Heart left ventricle (tissue), 16 donors: ENCODE measurements around the gene ANTKMT. TPM values are rescaled to one million over a fixed set of nuclear protein-coding genes. Genes with fewer than 3 reads are reported as not detected.

Experiments used
- ATAC-seq, 4 donors: fragments of 200-7000 bp; cut with Tn5 transposase; one replicate each; pipeline ENCODE4 v1.9.1; 2020 to 2022; ENCODE audit warnings: moderate library complexity in 4 of 4, mild to moderate bottlenecking in 3 of 4, moderate number of reproducible peaks in 1 of 4
- DNase-seq, 5 donors: peaks; one replicate each; pipeline ENCODE4 v3.0.0-alpha.2; 2020
- H3K27ac ChIP-seq, 12 donors: fragments of 200-600 bp; sonication (generic) in 4 of 12; one replicate each; pipeline versions ENCODE4 v1.5.0 to v1.8.0; 2016 to 2022; ENCODE audit warnings: mild to moderate bottlenecking in 2 of 12
- H3K27me3 ChIP-seq, 9 donors: fragments of 200-600 bp; sonication (generic) in 2 of 9; one replicate each; pipeline versions ENCODE4 v1.5.1 to v1.8.0; 2016 to 2022; ENCODE audit warnings: mild to moderate bottlenecking in 3 of 9
- H3K36me3 ChIP-seq, 9 donors: fragments of 200-600 bp; sonication (generic) in 2 of 9; one replicate each; pipeline versions ENCODE4 v1.5.0 to v1.8.0; 2018 to 2022; ENCODE audit warnings: mild to moderate bottlenecking in 2 of 9
- H3K4me1 ChIP-seq, 12 donors: fragments of 200-600 bp; sonication (generic) in 4 of 12; one replicate each; pipeline versions ENCODE4 v1.5.0 to v1.8.0; 2016 to 2022; ENCODE audit warnings: mild to moderate bottlenecking in 3 of 12
- H3K4me3 ChIP-seq, 12 donors: fragments of 200-600 bp; sonication (generic) in 4 of 12; one replicate each; pipeline versions ENCODE4 v1.5.0 to v1.8.0; 2017 to 2022; ENCODE audit warnings: mild to moderate bottlenecking in 9 of 12, moderate library complexity in 4 of 12
- H3K9me3 ChIP-seq, 12 donors: fragments of 200-600 bp; sonication (generic) in 4 of 12; one replicate each; pipeline versions ENCODE4 v1.5.0 to v1.8.0; 2016 to 2022; ENCODE audit warnings: mild to moderate bottlenecking in 1 of 12
- POLR2A ChIP-seq, 2 donors: fragments of 450-650 bp; IDR thresholded peaks; one replicate each; pipeline ENCODE4 v1.6.1; 2017; ENCODE audit warnings: antibody characterized with exemption in 2 of 2, mild to moderate bottlenecking in 2 of 2, moderate library complexity in 2 of 2
- WGBS, 4 donors: extraction: QIAGEN DNeasy Blood & Tissue Kit in 2 of 4; methylation state at CpG; one replicate each; pipeline versions ENCODE4 v1.1.5 to v1.1.7; 2013 to 2018; 5-methylcytosine and 5-hydroxymethylcytosine counted together
- intact Hi-C, 10 donors: fragments of 100-400 bp; cut with DNase I; formaldehyde crosslinking; loops; one replicate each; pipeline versions ENCODE4 v1.11.1 to v1.14.2; 2022
- polyA plus RNA-seq, 2 donors: library from polyadenylated mRNA; stranded (reverse); fragments of 200-250 nt; gene quantifications; one replicate each; pipeline ENCODE4 v1.2.3, GENCODE V29; 2013
- total RNA-seq, 9 donors: library from RNA; depleted of rRNA in 2 of 9; stranded (reverse); fragments of >200 nt in 2 of 9; fragmentation: NEBNext Ultra II Directional in 3 of 9; extraction: Animal tissue kit (Norgen Biotek cat#: 25700) in 3 of 9; gene quantifications; one replicate each; pipeline versions ENCODE4 v1.1.0 to v1.2.4, GENCODE V29; 2016 to 2023
- TF ChIP-seq, protein P1 (sequence below), 12 donors: fragments of 200-600 bp; sonication (generic) in 4 of 12; IDR thresholded peaks; one replicate each; pipeline versions ENCODE4 v1.5.0 to v1.8.0; 2018 to 2022; ENCODE audit warnings: antibody characterized with exemption in 12 of 12, mild to moderate bottlenecking in 5 of 12
- donor health status: ischemic (EF 13 %, LVEDD 7.1; RV severe dilation, severe dysfunction).
- donor health status: healthy with polysubstance abuse.
- donor health status: DM: no; HTN: yes; CAD: no.
- donor health status: DM: no; HTN: no; CAD: no.
- donor health status: ischemic (EF 25% LVEDD 6.9; RV normal size, moderate dysfunction).
- donor health status: ischemic (EF 25% LVEDD 5.7; RV mildly dilated, moderate dysfunction).
- donor health status: healthy.
- donor health status: DM: yes; HTN: yes; CAD: no.
- donor health status: ischemic (EF 35%, LVEDD 5.7; RV mildly dilated, moderate dysfunction).
- donor health status: nonischemic (EF 11% LVEDD 7.7; RV severe dilation, severe dysfunction).
- donor health status: DM: yes; HTN: yes; CAD: no.
- donor health status: PGD.
- donor health status: ischemic (EF 29% LVEDD 5.4; RV normal size, mild dysfunction).
- donor health status: nonischemic (EF 23%, LVEDD 6.1; RV moderate dilation, normal function).

The ANTKMT gene
- total and polyA plus RNA-seq, 11 donors, result 22.9 to 48.6 (median 36.0) TPM

DNA sequence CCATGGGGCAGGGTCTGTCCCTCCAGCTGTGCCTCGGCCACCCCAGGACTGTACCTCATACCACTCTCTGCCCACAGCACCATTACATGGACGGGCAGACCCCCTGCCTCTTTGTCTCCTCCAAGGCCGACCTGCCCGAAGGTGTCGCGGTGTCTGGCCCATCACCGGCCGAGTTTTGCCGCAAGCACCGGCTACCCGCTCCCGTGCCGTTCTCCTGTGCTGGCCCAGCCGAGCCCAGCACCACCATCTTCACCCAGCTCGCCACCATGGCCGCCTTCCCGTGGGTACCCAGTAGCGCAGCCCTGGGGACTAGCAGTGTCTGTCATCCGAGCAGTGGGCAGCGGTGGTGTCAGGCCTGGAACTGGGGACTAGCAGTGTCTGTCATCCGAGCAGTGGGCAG lies 48.1 kb upstream of the ANTKMT start:
- peaks cover 3 to 37% (median 20%) of the 10 kb centered on the region in 12 donors for H3K4me1 ChIP-seq
- WGBS, 4 donors, result 91 to 94% (median 92%) methylated on average over 17 to 21 of the region's 21 CpGs
- no peak for DNase-seq
- no peaks in the 10 kb centered on the region for H3K9me3 ChIP-seq
- peaks cover 0 to 53% (median 47%) of the 10 kb centered on the region in 9 donors for H3K36me3 ChIP-seq
- no peaks in the 10 kb centered on the region for H3K27me3 ChIP-seq
- H3K27ac ChIP-seq, result no peak overlapping the region
- TF ChIP-seq, protein P1, sequence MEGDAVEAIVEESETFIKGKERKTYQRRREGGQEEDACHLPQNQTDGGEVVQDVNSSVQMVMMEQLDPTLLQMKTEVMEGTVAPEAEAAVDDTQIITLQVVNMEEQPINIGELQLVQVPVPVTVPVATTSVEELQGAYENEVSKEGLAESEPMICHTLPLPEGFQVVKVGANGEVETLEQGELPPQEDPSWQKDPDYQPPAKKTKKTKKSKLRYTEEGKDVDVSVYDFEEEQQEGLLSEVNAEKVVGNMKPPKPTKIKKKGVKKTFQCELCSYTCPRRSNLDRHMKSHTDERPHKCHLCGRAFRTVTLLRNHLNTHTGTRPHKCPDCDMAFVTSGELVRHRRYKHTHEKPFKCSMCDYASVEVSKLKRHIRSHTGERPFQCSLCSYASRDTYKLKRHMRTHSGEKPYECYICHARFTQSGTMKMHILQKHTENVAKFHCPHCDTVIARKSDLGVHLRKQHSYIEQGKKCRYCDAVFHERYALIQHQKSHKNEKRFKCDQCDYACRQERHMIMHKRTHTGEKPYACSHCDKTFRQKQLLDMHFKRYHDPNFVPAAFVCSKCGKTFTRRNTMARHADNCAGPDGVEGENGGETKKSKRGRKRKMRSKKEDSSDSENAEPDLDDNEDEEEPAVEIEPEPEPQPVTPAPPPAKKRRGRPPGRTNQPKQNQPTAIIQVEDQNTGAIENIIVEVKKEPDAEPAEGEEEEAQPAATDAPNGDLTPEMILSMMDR (IDR thresholded peaks at IDR 0.05), result no peak
- TF ChIP-seq POLR2A (IDR thresholded peaks at IDR 0.05), result no peak
- H3K4me3 ChIP-seq, result no peak overlapping the region
- intact Hi-C loops, result no loop called here
- no peak for ATAC-seq

DNA sequence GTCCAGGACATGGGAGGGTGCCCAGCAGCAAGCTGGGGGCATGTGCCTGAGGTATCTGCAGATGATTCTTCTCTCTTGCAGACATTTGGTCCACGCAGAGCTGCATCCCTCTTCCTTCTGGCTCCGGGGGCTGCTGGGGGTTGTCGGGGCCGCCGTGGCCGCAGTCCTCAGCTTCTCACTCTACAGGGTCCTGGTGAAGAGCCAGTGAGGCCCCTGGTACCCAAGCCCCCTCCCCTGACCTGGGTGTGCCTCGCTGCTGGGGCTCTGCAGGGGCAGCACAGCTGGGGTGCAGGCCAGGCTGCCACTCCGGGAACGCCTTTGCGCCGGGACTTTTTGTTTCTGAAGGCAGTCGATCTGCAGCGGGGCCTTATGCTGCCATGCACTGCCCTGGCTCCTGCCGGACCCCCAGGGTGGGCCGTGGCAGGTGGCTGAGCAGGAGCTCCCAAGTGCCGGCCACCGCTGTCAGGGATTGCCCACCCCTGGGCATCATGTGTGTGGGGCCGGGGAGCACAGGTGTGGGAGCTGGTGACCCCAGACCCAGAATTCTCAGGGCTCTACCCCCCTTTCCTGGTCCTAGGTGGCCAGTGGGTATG lies 47.5 kb upstream of the ANTKMT start:
- no peak for DNase-seq
- no peaks in the 10 kb centered on the region for H3K9me3 ChIP-seq
- no peak for ATAC-seq
- no peak overlapping the region for H3K27ac ChIP-seq
- H3K36me3 ChIP-seq, result peaks cover 0 to 53% (median 47%) of the 10 kb centered on the region in 9 donors
- no peaks in the 10 kb centered on the region for H3K27me3 ChIP-seq
- intact Hi-C loops, result no loop called here
- TF ChIP-seq POLR2A (IDR thresholded peaks at IDR 0.05), result no peak
- TF ChIP-seq, protein P1 (IDR thresholded peaks at IDR 0.05), result no peak
- WGBS, 4 donors, result 90 to 98% (median 92%) methylated on average over 7 to 18 of the region's 18 CpGs
- H3K4me3 ChIP-seq, result no peak overlapping the region
- peaks cover 3 to 36% (median 19%) of the 10 kb centered on the region in 12 donors for H3K4me1 ChIP-seq

DNA sequence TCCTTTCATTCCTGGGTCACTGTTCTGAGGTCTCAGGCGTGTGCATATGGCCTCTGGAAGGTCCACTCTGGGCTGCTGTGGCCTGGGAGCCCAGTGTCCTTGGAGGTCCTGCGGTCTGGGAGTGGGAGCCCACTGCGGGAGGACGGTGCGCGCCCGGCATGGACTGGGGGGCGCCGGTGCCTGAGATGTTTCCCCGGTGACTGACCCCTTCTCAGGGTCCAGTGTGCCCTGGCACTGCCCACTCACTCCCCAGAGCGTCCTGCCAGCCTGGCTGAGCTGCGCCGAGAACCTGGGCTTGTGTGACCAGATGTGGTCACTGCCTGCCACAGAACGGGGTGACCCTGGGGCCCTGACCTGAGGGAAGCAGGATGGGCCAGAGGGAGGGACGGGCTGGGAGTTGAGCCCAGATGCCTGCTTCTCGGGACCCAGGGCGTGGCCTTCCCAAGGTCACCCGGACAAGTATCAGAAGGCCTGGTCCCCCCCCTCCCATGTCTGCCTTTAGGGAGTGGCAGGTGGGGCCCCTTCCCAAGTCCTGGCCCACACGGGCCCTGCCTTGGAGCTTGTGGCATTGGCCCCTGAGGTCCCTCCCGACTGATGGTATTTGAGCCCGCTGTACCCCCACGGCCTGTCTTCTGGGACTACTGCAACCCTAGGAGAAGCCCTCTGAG lies 46.6 kb upstream of the ANTKMT start:
- ATAC-seq (peak; percentile 1 to 43 (median 14)), DNase-seq (peak in 1 of 5 donors; percentile 72)
- H3K9me3 ChIP-seq, result no peaks in the 10 kb centered on the region
- H3K27ac ChIP-seq, result peak overlapping the region in 7 of 12 donors; percentile 33 to 76 (median 65)
- H3K27me3 ChIP-seq, result no peaks in the 10 kb centered on the region
- intact Hi-C loops, result no loop called here
- TF ChIP-seq POLR2A (IDR thresholded peaks at IDR 0.05), result no peak
- TF ChIP-seq, protein P1 (IDR thresholded peaks at IDR 0.05), result no peak
- no peak overlapping the region for H3K4me3 ChIP-seq
- WGBS, 4 donors, result 60 to 68% (median 65%) methylated on average over 9 to 22 of the region's 22 CpGs
- peaks cover 0 to 49% (median 45%) of the 10 kb centered on the region in 9 donors for H3K36me3 ChIP-seq
- peaks cover 0 to 34% (median 13%) of the 10 kb centered on the region in 12 donors for H3K4me1 ChIP-seq
